Glutamatergic neuron (in vitro differentiated cells): Measurements from ENCODE around the gene ZNF423. TPM values are rescaled to one million over a fixed set of nuclear protein-coding genes. Genes with fewer than 3 reads are reported as not detected.

Experiments
- DNase-seq: peaks from one replicate; pipeline ENCODE4 v3.0.0; 2022
- H3K27ac Mint-ChIP-seq: one replicate; pipeline ENCODE4 v1.8.0; 2020; ENCODE audit warnings: mild to moderate bottlenecking, mixed read lengths, inconsistent platforms; ENCODE audit not compliant: unreplicated experiment
- H3K27me3 Mint-ChIP-seq: one replicate; pipeline ENCODE4 v1.8.0; 2020; ENCODE audit warnings: mild to moderate bottlenecking, moderate library complexity, mixed read lengths, inconsistent platforms; ENCODE audit not compliant: unreplicated experiment
- H3K36me3 Mint-ChIP-seq: one replicate; pipeline ENCODE4 v1.8.0; 2020; ENCODE audit warnings: mild to moderate bottlenecking, mixed read lengths, inconsistent platforms; ENCODE audit not compliant: unreplicated experiment
- H3K4me1 Mint-ChIP-seq: one replicate; pipeline ENCODE4 v1.8.0; 2020; ENCODE audit warnings: mild to moderate bottlenecking, low read depth, mixed read lengths, inconsistent platforms; ENCODE audit not compliant: unreplicated experiment
- H3K4me3 Mint-ChIP-seq: one replicate; pipeline ENCODE4 v1.8.0; 2020; ENCODE audit warnings: mild to moderate bottlenecking, mixed read lengths, inconsistent platforms; ENCODE audit not compliant: unreplicated experiment
- H3K9me3 Mint-ChIP-seq: one replicate; pipeline ENCODE4 v1.8.0; 2020; ENCODE audit warnings: mild to moderate bottlenecking, moderate library complexity, mixed read lengths, inconsistent platforms; ENCODE audit not compliant: unreplicated experiment
- total RNA-seq: library from RNA; stranded (reverse); fragmentation: NEBNext Ultra II Directional; extraction: Animal tissue kit (Norgen Biotek cat#: 25700); gene quantifications from one replicate; pipeline ENCODE4 v1.2.1, GENCODE V29; 2021; ENCODE audit not compliant: unreplicated experiment
- TF ChIP-seq, protein P1 (sequence below): fragments of 200-600 bp; sonication (generic); IDR thresholded peaks from one replicate; pipeline ENCODE4 v1.5.0; 2021; ENCODE audit not compliant: partially characterized antibody, unreplicated experiment

The ZNF423 gene
- total RNA-seq, 1 donor from 2014 or later, result 149 TPM

DNA sequence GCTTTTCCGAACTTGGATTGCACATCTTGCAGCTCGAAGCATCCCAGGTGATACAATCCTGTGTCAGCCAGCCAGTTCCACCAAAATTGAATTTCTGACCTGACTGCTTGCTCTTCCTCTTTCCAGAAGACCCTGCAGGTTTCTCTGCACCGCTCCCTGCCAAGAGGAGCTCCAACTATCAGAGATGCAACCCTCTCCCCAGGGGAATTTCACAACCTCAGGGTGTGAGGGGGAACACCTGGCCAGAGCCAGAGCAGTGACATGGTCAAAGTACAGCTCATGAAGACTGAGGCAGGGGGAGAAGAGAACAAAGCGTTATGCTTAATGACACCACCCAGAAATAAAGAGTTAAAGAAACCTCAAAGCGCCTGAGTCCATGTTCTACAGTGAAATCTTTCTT is 25.0 kb downstream of the ZNF423 start:
- Mint-ChIP-seq H3K27me3 (peaks cover 6% of the 10 kb centered on the region), H3K27ac (no peak overlapping the region), H3K36me3 (peaks cover 6% of the 10 kb centered on the region), H3K9me3 (peaks cover 25% of the 10 kb centered on the region), H3K4me1 (peaks cover 64% of the 10 kb centered on the region), H3K4me3 (no peak overlapping the region)
- DNase-seq, result no peak
- TF ChIP-seq, protein P1, sequence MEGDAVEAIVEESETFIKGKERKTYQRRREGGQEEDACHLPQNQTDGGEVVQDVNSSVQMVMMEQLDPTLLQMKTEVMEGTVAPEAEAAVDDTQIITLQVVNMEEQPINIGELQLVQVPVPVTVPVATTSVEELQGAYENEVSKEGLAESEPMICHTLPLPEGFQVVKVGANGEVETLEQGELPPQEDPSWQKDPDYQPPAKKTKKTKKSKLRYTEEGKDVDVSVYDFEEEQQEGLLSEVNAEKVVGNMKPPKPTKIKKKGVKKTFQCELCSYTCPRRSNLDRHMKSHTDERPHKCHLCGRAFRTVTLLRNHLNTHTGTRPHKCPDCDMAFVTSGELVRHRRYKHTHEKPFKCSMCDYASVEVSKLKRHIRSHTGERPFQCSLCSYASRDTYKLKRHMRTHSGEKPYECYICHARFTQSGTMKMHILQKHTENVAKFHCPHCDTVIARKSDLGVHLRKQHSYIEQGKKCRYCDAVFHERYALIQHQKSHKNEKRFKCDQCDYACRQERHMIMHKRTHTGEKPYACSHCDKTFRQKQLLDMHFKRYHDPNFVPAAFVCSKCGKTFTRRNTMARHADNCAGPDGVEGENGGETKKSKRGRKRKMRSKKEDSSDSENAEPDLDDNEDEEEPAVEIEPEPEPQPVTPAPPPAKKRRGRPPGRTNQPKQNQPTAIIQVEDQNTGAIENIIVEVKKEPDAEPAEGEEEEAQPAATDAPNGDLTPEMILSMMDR, result no peak

DNA sequence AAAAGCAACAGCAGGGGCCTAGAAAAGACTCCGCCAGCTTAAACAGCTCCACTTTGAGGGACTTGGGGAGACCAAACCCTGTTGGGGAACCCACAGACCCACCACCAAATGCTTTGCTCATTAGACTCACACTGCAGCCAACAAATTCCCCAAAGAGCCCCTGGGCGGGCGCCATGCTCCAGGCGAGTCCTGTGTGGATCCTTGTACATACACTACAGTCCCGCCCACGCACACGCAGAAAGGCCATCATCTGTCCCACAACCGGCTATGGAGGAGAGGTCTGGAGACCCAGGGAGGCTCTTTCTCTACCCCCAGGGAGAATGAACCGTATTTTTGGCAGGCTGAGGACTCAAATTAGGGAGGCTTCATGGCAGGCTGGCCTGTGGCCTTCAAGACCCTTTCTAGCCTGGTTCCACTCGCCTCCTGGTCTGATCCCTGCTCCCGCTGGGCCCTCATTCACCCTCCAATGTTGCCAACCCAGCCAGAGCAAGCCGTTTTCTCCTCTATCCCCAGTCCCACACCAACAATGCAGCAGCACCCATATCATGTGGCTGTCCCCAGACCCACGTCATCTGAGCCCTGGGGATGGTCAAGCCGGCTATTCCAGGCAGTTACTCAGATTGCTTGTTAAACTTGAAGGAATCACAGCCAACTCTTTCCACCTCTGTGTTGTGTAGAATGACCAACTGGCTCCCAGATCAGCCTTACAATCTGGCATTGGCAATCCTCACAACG is 27.2 kb downstream of the ZNF423 start:
- H3K27ac Mint-ChIP-seq, result peak overlapping the region; percentile 82
- DNase-seq, result no peak
- peak overlapping the region; percentile 37 for H3K4me3 Mint-ChIP-seq
- H3K4me1 Mint-ChIP-seq, result peaks cover 71% of the 10 kb centered on the region
- peaks cover 6% of the 10 kb centered on the region for H3K27me3 Mint-ChIP-seq
- TF ChIP-seq, protein P1, result no peak
- peaks cover 6% of the 10 kb centered on the region for H3K36me3 Mint-ChIP-seq
- peaks cover 26% of the 10 kb centered on the region for H3K9me3 Mint-ChIP-seq

DNA sequence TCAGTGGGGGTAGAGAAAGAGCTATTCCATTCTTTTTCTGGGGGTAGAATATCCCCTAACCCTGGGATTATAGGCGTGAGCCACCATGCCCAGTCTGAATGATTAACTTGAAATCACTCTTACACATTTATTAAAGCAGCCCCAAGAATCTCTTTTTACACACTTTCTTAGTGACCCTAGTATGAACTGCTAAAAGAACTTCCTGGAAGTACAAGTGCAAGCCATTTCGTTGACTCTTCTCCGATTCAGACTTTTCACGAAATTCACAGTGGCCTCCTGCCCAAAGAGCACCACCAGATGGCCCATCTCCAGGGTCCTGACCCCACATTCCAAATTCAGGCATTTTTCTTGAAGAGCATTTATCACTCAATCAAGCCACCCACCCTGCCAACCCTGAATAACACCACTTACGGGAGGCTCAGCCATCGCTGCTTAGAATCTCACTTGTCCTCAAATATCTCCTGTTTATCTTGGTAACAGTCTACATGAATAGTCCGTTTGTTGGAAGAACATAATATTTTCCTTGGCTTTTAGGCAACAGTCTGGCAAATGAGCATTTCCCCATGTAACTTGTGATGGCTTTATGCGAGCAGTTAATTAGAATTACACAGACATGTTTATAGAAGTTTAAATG is 28.0 kb downstream of the ZNF423 start:
- peaks cover 6% of the 10 kb centered on the region for H3K27me3 Mint-ChIP-seq
- TF ChIP-seq, protein P1, result no peak
- H3K36me3 Mint-ChIP-seq, result peaks cover 6% of the 10 kb centered on the region
- DNase-seq, result no peak
- H3K4me3 Mint-ChIP-seq, result peak overlapping the region; percentile 37
- peaks cover 29% of the 10 kb centered on the region for H3K9me3 Mint-ChIP-seq
- H3K4me1 Mint-ChIP-seq, result peaks cover 72% of the 10 kb centered on the region
- peak overlapping the region; percentile 16 for H3K27ac Mint-ChIP-seq

GRCh38 chr16:49826515-49826914 is 29.4 kb downstream of the ZNF423 start:
- H3K9me3 Mint-ChIP-seq, result peaks cover 23% of the 10 kb centered on the region
- H3K4me3 Mint-ChIP-seq, result no peak overlapping the region

More at GRCh38 chr16:49826515-49826914, 29.4 kb downstream of the ZNF423 start:
- H3K36me3 Mint-ChIP-seq, result peaks cover 6% of the 10 kb centered on the region
- H3K27me3 Mint-ChIP-seq, result peaks cover 6% of the 10 kb centered on the region
- H3K27ac Mint-ChIP-seq, result no peak overlapping the region
- TF ChIP-seq, protein P1, result no peak
- peaks cover 71% of the 10 kb centered on the region for H3K4me1 Mint-ChIP-seq
- DNase-seq, result no peak
